IMR-90 (cell line): ENCODE measurements around the gene NBEA. TPM values are rescaled to one million over a fixed set of nuclear protein-coding genes. Genes with fewer than 3 reads are reported as not detected.

Experiments used
- ATAC-seq: fragments of 200-7000 bp; cut with Tn5 transposase; 2 replicates; pipeline ENCODE4 v1.9.1; 2020; ENCODE audit warnings: low read depth, mild to moderate bottlenecking, moderate library complexity
- BruUV-seq: library from RNA; stranded (reverse); fragments of 400-500 nt; replicated peaks from 2 replicates; lab custom pipeline; 2021; lab: Mats Ljungman, UMichigan
- CTCF ChIA-PET: fragments of 300-600 bp; formaldehyde crosslinking; extraction: SDS; loops from one replicate; lab custom pipeline; 2021; ENCODE audit warnings: antibody characterized with exemption; lab: Yijun Ruan, JAX
- POLR2A ChIA-PET: fragments of 300-600 bp; sonication (Branson Sonifier 250); formaldehyde crosslinking; loops from one replicate; lab custom pipeline; 2022; ENCODE audit warnings: antibody characterized with exemption; ENCODE audit not compliant: unreplicated experiment; lab: Charles Lee
- DNase-seq: peaks from one replicate; pipeline ENCODE4 v3.0.0; 2013
- H2AFZ ChIP-seq: replicated peaks from 2 replicates; pipeline ENCODE3; 2013; ENCODE audit warnings: low read length, mild to moderate bottlenecking; ENCODE audit not compliant: poor library complexity
- H2AK5ac ChIP-seq: 2 replicates; pipeline ENCODE4 v1.6.1; 2013; ENCODE audit warnings: low read depth, low read length, inconsistent platforms
- H2AK9ac ChIP-seq: replicated peaks from 2 replicates; pipeline ENCODE3; 2013; ENCODE audit warnings: mild to moderate bottlenecking, low read depth, low read length, moderate library complexity; ENCODE audit not compliant: poor library complexity
- H2BK120ac ChIP-seq: 2 replicates; pipeline ENCODE4 v1.6.1; 2013; ENCODE audit warnings: low read depth, low read length, inconsistent platforms
- H2BK15ac ChIP-seq: 3 replicates; pipeline ENCODE4 v1.6.1; 2013; ENCODE audit warnings: low read depth, low read length, inconsistent platforms
- H2BK20ac ChIP-seq: 2 replicates; pipeline ENCODE4 v1.6.1; 2013; ENCODE audit warnings: low read depth, mild to moderate bottlenecking, inconsistent platforms, low read length, moderate library complexity
- H2BK5ac ChIP-seq: 2 replicates; pipeline ENCODE4 v1.6.1; 2013; ENCODE audit warnings: mild to moderate bottlenecking, low read depth, low read length, inconsistent platforms; ENCODE audit not compliant: poor library complexity, severe bottlenecking
- H3K14ac ChIP-seq: replicated peaks from 2 replicates; pipeline ENCODE4 v1.6.1; 2013; ENCODE audit warnings: low read depth, low read length, inconsistent platforms
- H3K18ac ChIP-seq: 2 replicates; pipeline ENCODE4 v1.6.1; 2013; ENCODE audit warnings: low read depth, low read length, control low read depth
- H3K23ac ChIP-seq: 2 replicates; pipeline ENCODE4 v1.6.1; 2013; ENCODE audit warnings: low read depth, low read length, inconsistent platforms
- H3K27ac ChIP-seq: 2 replicates; pipeline ENCODE4 v1.5.1; 2013; ENCODE audit warnings: mild to moderate bottlenecking, control low read depth, low read length; ENCODE audit not compliant: insufficient read depth
- H3K27me3 ChIP-seq: 2 replicates; pipeline ENCODE4 v1.6.1; 2013; ENCODE audit warnings: low read length; ENCODE audit not compliant: control insufficient read depth, insufficient read depth
- H3K36me3 ChIP-seq: 2 replicates; pipeline ENCODE4 v1.6.1; 2013; ENCODE audit warnings: low read length, mixed read lengths; ENCODE audit not compliant: control insufficient read depth, insufficient read depth
- H3K4ac ChIP-seq: 2 replicates; pipeline ENCODE4 v1.6.1; 2013; ENCODE audit warnings: low read depth, low read length, inconsistent platforms
- H3K4me1 ChIP-seq: 2 replicates; pipeline ENCODE4 v1.6.1; 2013; ENCODE audit warnings: low read length, mixed read lengths; ENCODE audit not compliant: control insufficient read depth, insufficient read depth
- H3K4me2 ChIP-seq: 2 replicates; pipeline ENCODE4 v1.6.1; 2013; ENCODE audit warnings: low read depth, mild to moderate bottlenecking, control low read depth, low read length, moderate library complexity
- H3K4me3 ChIP-seq: 2 replicates; pipeline ENCODE4 v1.5.1; 2013; ENCODE audit warnings: low read depth, mild to moderate bottlenecking, control low read depth, low read length, moderate library complexity; ENCODE audit not compliant: insufficient read depth
- H3K56ac ChIP-seq: 2 replicates; pipeline ENCODE4 v1.6.1; 2013; ENCODE audit warnings: low read length, inconsistent platforms; ENCODE audit not compliant: insufficient read depth; ENCODE audit errors: extremely low read depth
- H3K79me1 ChIP-seq, 2 experiments: 2 replicates each; pipeline ENCODE4 v1.6.1; 2013; ENCODE audit warnings: low read length in 2 of 2, inconsistent platforms in 1 of 2, low read depth in 1 of 2
- H3K9ac ChIP-seq: 2 replicates; pipeline ENCODE4 v1.6.1; 2013; ENCODE audit warnings: low read depth, low read length, control low read depth
- H3K9me1 ChIP-seq: 2 replicates; pipeline ENCODE4 v1.6.1; 2013; ENCODE audit warnings: low read length, inconsistent platforms; ENCODE audit not compliant: insufficient read depth
- H3K9me3 ChIP-seq: 2 replicates; pipeline ENCODE4 v1.6.1; 2013; ENCODE audit warnings: low read length; ENCODE audit not compliant: control insufficient read depth, insufficient read depth
- H4K20me1 ChIP-seq: 2 replicates; pipeline ENCODE4 v1.6.1; 2013; ENCODE audit warnings: low read length, inconsistent platforms; ENCODE audit not compliant: insufficient read depth
- H4K5ac ChIP-seq: 2 replicates; pipeline ENCODE4 v1.6.1; 2013; ENCODE audit warnings: mild to moderate bottlenecking, low read depth, low read length, control low read depth
- H4K8ac ChIP-seq, 2 experiments: 2 replicates each; pipeline ENCODE4 v1.6.1; 2013; ENCODE audit warnings: low read depth in 2 of 2, low read length in 2 of 2, control low read depth in 1 of 2, inconsistent platforms in 1 of 2
- H4K91ac ChIP-seq: 2 replicates; pipeline ENCODE4 v1.6.1; 2013; ENCODE audit warnings: low read depth, low read length, inconsistent platforms; ENCODE audit not compliant: insufficient read depth
- BHLHE40 ChIP-seq: fragments of 150-350 bp; IDR thresholded peaks from 2 replicates; pipeline ENCODE4 v1.6.1; 2016; ENCODE audit warnings: mild to moderate bottlenecking, low read depth, low read length
- CEBPB ChIP-seq: IDR thresholded peaks from 2 replicates; pipeline ENCODE4 v1.6.1; 2012; ENCODE audit warnings: low read depth, low read length, improper control_type of control experiment
- CHD1 ChIP-seq: IDR thresholded peaks from 2 replicates; pipeline ENCODE4 v1.6.1; 2012; ENCODE audit warnings: low read depth, low read length, improper control_type of control experiment
- CTCF ChIP-seq: conservative IDR thresholded peaks from 2 replicates; pipeline ENCODE4 v1.5.1; 2012; ENCODE audit warnings: mild to moderate bottlenecking, low read depth, low read length, improper control_type of control experiment
- ELK1 ChIP-seq: fragments of 150-350 bp; IDR thresholded peaks from 2 replicates; pipeline ENCODE4 v1.6.1; 2016; ENCODE audit warnings: low read depth, mild to moderate bottlenecking, low read length, moderate library complexity, borderline replicate concordance
- FOS ChIP-seq: fragments of 150-350 bp; IDR thresholded peaks from 2 replicates; pipeline ENCODE4 v1.6.1; 2016; ENCODE audit warnings: low read depth, low read length
- MAFK ChIP-seq: IDR thresholded peaks from 2 replicates; pipeline ENCODE4 v1.6.1; 2012; ENCODE audit warnings: low read depth, low read length, improper control_type of control experiment
- MAZ ChIP-seq: IDR thresholded peaks from 2 replicates; pipeline ENCODE4 v1.6.1; 2012; ENCODE audit warnings: low read depth, mild to moderate bottlenecking, low read length, improper control_type of control experiment, moderate library complexity, borderline replicate concordance
- MXI1 ChIP-seq: IDR thresholded peaks from 2 replicates; pipeline ENCODE4 v1.6.1; 2012; ENCODE audit warnings: low read depth, mild to moderate bottlenecking, low read length, moderate library complexity, borderline replicate concordance
- NFE2L2 ChIP-seq: fragments of 150-350 bp; IDR thresholded peaks from 2 replicates; pipeline ENCODE4 v1.6.1; 2016; ENCODE audit warnings: low read depth, mild to moderate bottlenecking, low read length
- POLR2A ChIP-seq: IDR thresholded peaks from 2 replicates; pipeline ENCODE4 v1.6.1; 2012; ENCODE audit warnings: mild to moderate bottlenecking, low read depth, low read length
- RAD21 ChIP-seq: IDR thresholded peaks from 2 replicates; pipeline ENCODE4 v1.6.1; 2012; ENCODE audit warnings: low read length, improper control_type of control experiment
- RCOR1 ChIP-seq: IDR thresholded peaks from 2 replicates; pipeline ENCODE4 v1.6.1; 2012; ENCODE audit warnings: mild to moderate bottlenecking, low read length, improper control_type of control experiment; ENCODE audit not compliant: insufficient replicate concordance
- RFX5 ChIP-seq: IDR thresholded peaks from 2 replicates; pipeline ENCODE4 v1.8.0; 2012; ENCODE audit warnings: low read depth, mild to moderate bottlenecking, low read length, moderate library complexity
- SMC3 ChIP-seq: fragments of 150-350 bp; IDR thresholded peaks from 2 replicates; pipeline ENCODE4 v1.6.1; 2016; ENCODE audit warnings: low read depth, mild to moderate bottlenecking, antibody characterized with exemption, low read length, moderate library complexity
- WGBS, 2 experiments: methylation state at CpG; one replicate each; pipeline versions ENCODE4 v1.1.5 to v1.1.7; 2013; ENCODE audit warnings: missing lambda C conversion rate in 2 of 2; ENCODE audit not compliant: insufficient read length in 1 of 2; ENCODE audit errors: extremely low coverage in 2 of 2; 5-methylcytosine and 5-hydroxymethylcytosine counted together
- dilution Hi-C: fragments of 300-500 bp; cut with HindIII; formaldehyde crosslinking; loops from one replicate; pipeline ENCODE4 v1.14.3; 2018; ENCODE audit warnings: low sequenced_read_pairs; ENCODE audit not compliant: unreplicated experiment
- in situ Hi-C: fragments of 300-500 bp; cut with MboI; formaldehyde crosslinking; loops from 3 replicates; pipeline ENCODE4 v1.14.3; 2019; ENCODE audit warnings: low sequenced_read_pairs, inconsistent platforms, mixed read lengths
- intact Hi-C: fragments of 100-400 bp; cut with micrococcal nuclease; formaldehyde crosslinking; loops from 2 replicates; pipeline ENCODE4 v1.10.0; 2022
- polyA plus RNA-seq, 3 experiments: library from polyadenylated mRNA; depleted of rRNA; stranded (reverse); fragments of >200 nt; gene quantifications; 2 replicates each; pipeline ENCODE4 v1.2.3, GENCODE V29; 2012; ENCODE audit warnings: low replicate concordance in 1 of 3
- total RNA-seq: library from RNA; depleted of rRNA; stranded (reverse); fragments of >200 nt; gene quantifications from 2 replicates; pipeline ENCODE4 v1.2.3, GENCODE V29; 2012
- TF ChIP-seq, protein P1 (sequence below): fragments of 150-350 bp; IDR thresholded peaks from 2 replicates; pipeline ENCODE4 v1.6.1; 2017; ENCODE audit warnings: mild to moderate bottlenecking, antibody characterized with exemption, low read length, low read depth

The NBEA gene
- total and polyA plus RNA-seq, 2 of the 4 experiments (the other 2 are of a cell fraction): 0.82 to 2.2 TPM

GRCh38 chr13:35496006-35496405 is 553.9 kb downstream of the NBEA start:
- Histone ChIP-seq H2BK5ac (no peak overlapping the region), H3K4me3 (no peak overlapping the region), H3K4me2 (no peak overlapping the region), H3K9ac (no peak overlapping the region), H3K79me1 (no peaks in the 10 kb centered on the region), H2AK9ac (no peak overlapping the region), H2BK120ac (no peak overlapping the region), H3K23ac (no peak overlapping the region), H2AK5ac (no peak overlapping the region), H3K9me3 (no peaks in the 10 kb centered on the region), H4K5ac (no peak overlapping the region), H4K20me1 (no peaks in the 10 kb centered on the region), H4K8ac (no peak overlapping the region), H3K4ac (no peak overlapping the region), H2BK15ac (no peak overlapping the region), H4K91ac (no peak overlapping the region), H3K14ac (no peak overlapping the region), H2AFZ (no peak overlapping the region), H3K36me3 (no peaks in the 10 kb centered on the region), H3K27ac (no peak overlapping the region), H2BK20ac (no peak overlapping the region), H3K27me3 (no peaks in the 10 kb centered on the region), H3K4me1 (no peaks in the 10 kb centered on the region), H3K18ac (no peak overlapping the region), H3K9me1 (no peaks in the 10 kb centered on the region), H3K56ac (no peak overlapping the region)
- no TSS peak for BruUV-seq
- dilution Hi-C loops (no loop called here), intact Hi-C loops (no loop called here), in situ Hi-C loops (no loop called here)
- ATAC-seq (no peak), DNase-seq (no peak)
- TF ChIP-seq NFE2L2 (no peak), SMC3 (no peak), CEBPB (no peak), RFX5 (no peak), ELK1 (no peak), CTCF (no peak), RAD21 (no peak), BHLHE40 (no peak), CHD1 (no peak), RCOR1 (no peak), MXI1 (no peak), FOS (no peak), POLR2A (no peak), MAFK (no peak), MAZ (no peak)
- TF ChIP-seq, protein P1, sequence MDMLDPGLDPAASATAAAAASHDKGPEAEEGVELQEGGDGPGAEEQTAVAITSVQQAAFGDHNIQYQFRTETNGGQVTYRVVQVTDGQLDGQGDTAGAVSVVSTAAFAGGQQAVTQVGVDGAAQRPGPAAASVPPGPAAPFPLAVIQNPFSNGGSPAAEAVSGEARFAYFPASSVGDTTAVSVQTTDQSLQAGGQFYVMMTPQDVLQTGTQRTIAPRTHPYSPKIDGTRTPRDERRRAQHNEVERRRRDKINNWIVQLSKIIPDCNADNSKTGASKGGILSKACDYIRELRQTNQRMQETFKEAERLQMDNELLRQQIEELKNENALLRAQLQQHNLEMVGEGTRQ: no peak
- ChIA-PET POLR2A (no interaction called here), CTCF (no interaction called here)
- WGBS, 2 experiments: no CpG with 5 or more reads among the region's 1 CpG
